D721Med (cell line): Measurements from ENCODE around the gene ABCB11.
"Not testable (repeated sequence)": the region's sequence is repeated elsewhere in the genome, so short reads cannot be mapped to it uniquely, and the experiment has no call there.

ENCODE experiments used
- DNase-seq: peaks from one replicate; pipeline ENCODE4 v3.0.0; 2011; ENCODE audit warnings: low spot score; ENCODE audit not compliant: insufficient read length
- FAIRE-seq: peaks from 2 replicates; lab custom pipeline; 2011; peaks lifted over from hg19 to GRCh38; lab: Jason Lieb, UNC
- TF ChIP-seq, protein P1 (sequence below): IDR thresholded peaks from 2 replicates; pipeline ENCODE4 v1.5.1; 2012; ENCODE audit warnings: mild to moderate bottlenecking, control low read depth; ENCODE audit not compliant: insufficient read depth; ENCODE audit errors: missing control alignments

ABCB11 gene

DNA sequence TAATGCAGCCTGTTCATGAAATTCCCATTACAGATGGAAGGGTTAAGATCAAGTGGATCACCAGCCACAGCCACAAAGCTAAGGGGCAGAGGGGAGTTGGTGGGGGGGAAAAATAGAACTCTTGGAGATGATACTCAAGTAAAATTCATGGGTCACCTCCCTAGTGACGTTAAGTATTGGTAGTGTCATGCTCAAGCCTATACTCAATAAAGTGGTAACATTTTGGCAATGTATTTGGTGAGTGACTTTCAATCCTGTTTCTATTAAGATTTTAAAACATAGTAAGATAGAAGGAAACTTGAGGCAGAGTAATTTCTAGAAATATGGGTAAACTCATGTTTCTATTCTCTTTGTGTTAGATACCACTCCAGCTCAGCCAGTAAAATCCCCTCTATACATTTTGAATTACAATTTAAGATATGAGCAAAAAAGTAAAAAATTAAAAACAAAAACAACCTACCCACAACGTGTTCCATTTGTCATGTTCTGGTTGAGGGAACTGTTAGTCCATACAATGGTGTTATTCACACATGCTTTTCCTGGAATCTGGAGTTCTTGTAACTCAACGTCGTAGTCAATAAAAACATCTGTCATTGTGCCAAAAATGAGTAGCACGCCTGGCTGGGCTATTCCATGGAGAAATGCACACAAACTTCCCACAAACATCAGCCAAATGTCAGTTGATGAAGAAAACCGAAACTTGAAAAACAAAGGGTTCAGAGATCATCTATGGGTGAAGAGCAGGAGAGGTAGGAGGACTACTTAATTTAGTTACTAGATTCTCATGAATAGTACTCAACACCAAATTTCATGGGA lies 18.1 kb downstream of the ABCB11 start:
- FAIRE-seq, result no peak
- DNase-seq, result no peak
- TF ChIP-seq, protein P1, sequence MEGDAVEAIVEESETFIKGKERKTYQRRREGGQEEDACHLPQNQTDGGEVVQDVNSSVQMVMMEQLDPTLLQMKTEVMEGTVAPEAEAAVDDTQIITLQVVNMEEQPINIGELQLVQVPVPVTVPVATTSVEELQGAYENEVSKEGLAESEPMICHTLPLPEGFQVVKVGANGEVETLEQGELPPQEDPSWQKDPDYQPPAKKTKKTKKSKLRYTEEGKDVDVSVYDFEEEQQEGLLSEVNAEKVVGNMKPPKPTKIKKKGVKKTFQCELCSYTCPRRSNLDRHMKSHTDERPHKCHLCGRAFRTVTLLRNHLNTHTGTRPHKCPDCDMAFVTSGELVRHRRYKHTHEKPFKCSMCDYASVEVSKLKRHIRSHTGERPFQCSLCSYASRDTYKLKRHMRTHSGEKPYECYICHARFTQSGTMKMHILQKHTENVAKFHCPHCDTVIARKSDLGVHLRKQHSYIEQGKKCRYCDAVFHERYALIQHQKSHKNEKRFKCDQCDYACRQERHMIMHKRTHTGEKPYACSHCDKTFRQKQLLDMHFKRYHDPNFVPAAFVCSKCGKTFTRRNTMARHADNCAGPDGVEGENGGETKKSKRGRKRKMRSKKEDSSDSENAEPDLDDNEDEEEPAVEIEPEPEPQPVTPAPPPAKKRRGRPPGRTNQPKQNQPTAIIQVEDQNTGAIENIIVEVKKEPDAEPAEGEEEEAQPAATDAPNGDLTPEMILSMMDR, result no peak

DNA sequence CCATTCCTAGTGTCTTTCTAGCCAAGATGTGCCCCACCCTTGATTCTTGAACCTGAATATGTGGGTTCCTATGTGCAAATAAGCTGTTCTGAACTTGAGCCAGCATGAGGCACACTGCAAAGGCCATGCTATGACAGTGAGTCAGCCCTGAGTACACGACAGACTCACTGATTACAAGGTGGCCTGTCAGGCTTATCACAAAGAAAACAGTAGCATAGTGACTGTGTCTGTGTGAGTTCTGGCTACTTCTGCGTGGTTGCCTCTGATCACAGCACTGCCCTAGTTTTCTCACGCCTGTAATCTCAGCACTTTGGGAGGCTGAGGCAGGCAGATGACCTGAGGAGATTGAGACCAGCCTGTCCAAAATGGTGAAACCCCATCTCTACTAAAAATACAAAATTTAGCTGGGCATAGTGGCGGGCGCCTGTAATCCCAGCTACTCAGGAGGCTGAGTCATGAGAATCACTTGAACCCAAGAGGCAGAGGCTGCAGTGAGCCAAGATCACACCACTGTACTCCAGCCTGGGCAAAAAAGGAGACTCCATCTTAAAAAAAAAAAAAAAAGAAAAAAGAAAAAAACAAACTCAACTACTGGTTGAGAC lies 18.8 kb downstream of the ABCB11 start:
- not testable (repeated sequence) for FAIRE-seq, DNase-seq

DNA sequence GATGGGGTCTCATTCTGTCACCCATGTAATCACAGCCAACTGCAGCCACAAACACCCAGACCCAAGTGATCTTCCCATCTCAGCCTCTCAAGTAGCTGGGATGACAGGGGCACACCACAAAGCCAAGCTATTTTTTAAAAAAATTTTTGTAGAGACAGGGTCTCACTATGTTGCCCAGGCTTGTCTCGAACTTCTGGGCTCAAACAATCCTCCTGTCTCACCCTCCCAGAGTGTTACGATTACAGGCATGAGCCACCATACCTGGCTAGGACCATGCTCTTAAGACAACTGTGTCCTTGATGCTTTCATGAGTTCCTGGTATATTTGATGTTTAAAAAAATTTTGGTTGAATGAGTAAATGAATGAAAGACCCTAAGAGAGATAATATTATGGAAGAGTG lies 19.4 kb downstream of the ABCB11 start:
- no peak for FAIRE-seq
- TF ChIP-seq, protein P1, result no peak

DNA sequence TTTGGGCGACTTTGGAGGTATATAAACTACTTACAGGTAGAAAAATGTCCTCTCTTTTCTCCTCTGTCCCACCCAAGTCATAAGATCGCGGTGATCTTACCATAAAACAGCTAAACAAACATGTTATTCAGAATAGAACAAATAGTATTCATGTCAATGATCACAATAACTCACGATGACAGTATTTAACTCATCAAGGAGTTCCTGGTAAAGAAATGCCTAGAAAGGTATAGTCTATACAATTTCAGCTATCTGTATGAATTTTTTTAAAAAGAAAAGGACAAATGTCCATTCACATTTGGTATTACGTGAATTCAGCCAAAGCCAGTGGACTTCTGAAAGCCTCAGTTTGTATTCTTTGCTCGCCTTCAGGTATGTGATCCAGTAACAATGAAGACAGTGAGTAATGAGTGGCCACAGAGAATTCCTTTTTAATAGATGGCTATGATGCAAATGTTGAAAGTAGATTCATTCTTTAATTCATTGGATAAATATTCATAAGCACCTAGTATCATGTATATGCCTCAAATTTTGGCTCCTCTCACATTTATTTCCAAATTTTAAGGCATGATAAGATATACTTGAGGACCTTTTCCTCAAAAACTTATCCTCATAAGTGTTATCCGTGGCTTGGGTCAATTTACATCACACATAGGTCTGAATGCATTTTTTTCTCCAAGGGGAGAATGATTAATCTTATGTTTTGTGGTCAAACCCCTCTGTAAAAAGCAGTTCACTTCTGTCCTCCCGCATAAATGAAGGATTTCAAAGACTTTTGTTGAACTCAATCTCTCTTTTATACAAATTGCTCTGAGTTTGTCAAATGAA lies 20.3 kb downstream of the ABCB11 start:
- no peak for DNase-seq
- FAIRE-seq, result no peak
- TF ChIP-seq, protein P1, result no peak

More for the DNA sequence above, 19.4 kb downstream of the ABCB11 start:
- DNase-seq, result no peak

DNA sequence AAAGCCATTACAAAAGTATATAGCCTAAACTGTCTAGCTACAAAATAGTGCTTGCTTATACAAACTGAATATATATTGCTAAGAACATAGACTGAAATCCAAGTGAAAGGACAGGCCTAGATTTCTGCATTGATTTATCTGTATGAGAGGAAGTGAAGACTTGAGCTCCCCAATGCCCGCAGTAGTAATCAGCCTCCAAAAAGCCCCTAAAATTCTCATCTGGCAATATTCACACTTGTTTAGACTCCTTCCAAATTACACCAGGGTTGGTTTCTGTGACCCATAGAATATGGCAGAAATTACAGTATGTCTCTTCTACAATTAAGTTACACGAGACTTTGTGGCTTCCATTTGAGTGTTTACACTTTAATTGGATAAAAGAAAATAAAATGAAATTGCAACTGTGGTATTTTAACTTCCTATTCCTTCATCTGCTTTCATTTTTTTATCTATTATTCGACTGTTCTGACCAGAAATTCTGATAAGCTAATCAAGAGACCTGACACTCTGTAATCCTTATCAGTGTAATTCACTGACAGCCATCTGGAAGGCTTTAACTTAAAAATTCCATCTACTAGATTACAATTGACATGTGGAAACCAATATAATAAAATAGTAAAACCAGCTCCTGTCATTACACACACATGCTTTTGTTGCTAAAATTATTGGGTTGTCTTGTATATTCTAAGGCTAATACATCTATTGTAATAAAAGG lies 21.1 kb downstream of the ABCB11 start:
- no peak for DNase-seq
- FAIRE-seq, result peak; percentile 38
- TF ChIP-seq, protein P1, result no peak

DNA sequence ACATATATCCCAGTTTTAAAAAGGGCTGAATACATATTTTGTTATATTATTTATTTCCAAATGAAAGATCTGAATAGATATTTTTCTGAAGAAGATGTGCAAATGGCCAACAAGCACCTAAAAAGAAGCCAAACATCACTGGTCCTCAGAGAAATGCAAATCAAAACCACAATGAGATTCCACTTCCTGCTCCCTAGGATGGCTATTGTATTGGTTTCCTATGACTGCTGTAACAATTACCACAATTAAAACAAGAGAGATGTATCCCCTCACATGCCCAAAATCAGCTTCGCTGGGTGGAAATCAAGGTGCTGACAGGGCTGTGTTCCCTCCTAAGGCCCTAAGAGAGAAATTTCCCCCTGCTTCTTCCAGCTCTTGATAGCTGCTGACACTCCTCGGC lies 23.2 kb downstream of the ABCB11 start:
- DNase-seq (no peak), FAIRE-seq (no peak)
- TF ChIP-seq, protein P1, result no peak

DNA sequence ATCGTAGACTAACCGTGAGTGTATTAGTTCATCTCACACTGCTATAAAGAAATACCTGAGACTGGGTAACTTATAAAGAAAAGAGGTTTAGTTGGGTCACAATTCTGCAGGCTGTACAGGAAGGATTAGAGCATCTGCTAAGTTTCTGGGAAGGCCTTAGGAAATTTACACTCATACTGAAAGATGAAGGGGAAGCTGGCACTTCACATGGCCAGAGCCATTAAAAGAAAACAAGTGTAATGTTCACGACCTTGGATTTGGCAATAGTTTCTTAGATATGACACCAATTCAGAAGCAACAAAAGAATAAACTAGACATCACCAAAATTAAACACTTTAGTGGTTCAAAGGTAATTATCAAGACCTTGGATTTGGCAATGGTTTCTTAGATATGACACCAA lies 23.8 kb downstream of the ABCB11 start:
- FAIRE-seq (no peak), DNase-seq (no peak)
- TF ChIP-seq, protein P1, result no peak
